Body of pancreas (tissue), 4 donors: ENCODE data around the gene SAFB2. TPM values are rescaled to one million over a fixed set of nuclear protein-coding genes. Genes with fewer than 3 reads are reported as not detected.

ENCODE experiments used
- ATAC-seq: fragments of 150-250 bp; one replicate; pipeline ENCODE4 v1.9.1; 2016
- DNase-seq, 4 donors: peaks; one replicate each; pipeline ENCODE4 v3.0.0-alpha.2; 2019
- H3K27ac ChIP-seq, 4 donors: fragments of 200-600 bp; sonication (generic); 1 replicate in 3 of 4; 2 replicates in 1 of 4; pipeline versions ENCODE4 v1.5.1 to v1.6.1; 2016 to 2019; ENCODE audit warnings: mild to moderate bottlenecking in 1 of 4, mixed read lengths in 1 of 4, moderate library complexity in 1 of 4
- H3K27me3 ChIP-seq, 2 donors: fragments of 200-600 bp; sonication (generic); one replicate each; pipeline ENCODE4 v1.6.0; 2016; ENCODE audit warnings: mild to moderate bottlenecking in 1 of 2
- H3K36me3 ChIP-seq, 2 donors: fragments of 200-600 bp; sonication (generic); replicated peaks in 1 of 2; 2 replicates each; pipeline ENCODE4 v1.5.1; 2016; ENCODE audit warnings: low read depth in 2 of 2; ENCODE audit not compliant: insufficient read depth in 1 of 2
- H3K4me1 ChIP-seq: fragments of 200-600 bp; sonication (generic); one replicate; pipeline ENCODE4 v1.6.0; 2016
- H3K4me3 ChIP-seq, 2 donors: fragments of 200-600 bp; sonication (generic); 1 replicate in 1 of 2; 2 replicates in 1 of 2; pipeline ENCODE4 v1.5.1; 2016 to 2019
- H3K9me3 ChIP-seq, 3 donors: fragments of 200-600 bp; sonication (generic); 1 replicate in 2 of 3; 2 replicates in 1 of 3; pipeline ENCODE4 v1.5.1; 2016
- CTCF ChIP-seq, 7 experiments: fragments of 450-650 bp in 4 of 7; fragments of 200-600 bp in 3 of 7; sonication (generic) in 3 of 7; IDR thresholded peaks; one replicate each; pipeline ENCODE4 v1.5.1; 2016 to 2019; ENCODE audit warnings: antibody characterized with exemption in 7 of 7
- POLR2A ChIP-seq, 3 donors: fragments of 450-650 bp; IDR thresholded peaks; one replicate each; pipeline ENCODE4 v1.6.1; 2016; ENCODE audit warnings: antibody characterized with exemption in 3 of 3, mild to moderate bottlenecking in 2 of 3
- whole genome bisulfite sequencing, 2 donors: methylation state at CpG; one replicate each; pipeline ENCODE4 v1.1.5; 2017; 5-methylcytosine and 5-hydroxymethylcytosine counted together
- intact Hi-C: fragments of 100-400 bp; cut with DNase I; formaldehyde crosslinking; loops from one replicate; pipeline ENCODE4 v1.15.1; 2023
- total RNA-seq, 2 donors: library from RNA; depleted of rRNA; stranded (reverse); fragments of >200 nt; gene quantifications; one replicate each; pipeline ENCODE4 v1.1.0, GENCODE V29; 2016

Gene SAFB2
- total RNA-seq, 2 donors from 2014 or later: 38.7 to 104 TPM

GRCh38 chr19:5587071-5587455 is 35.5 kb downstream of the SAFB2 start:
- H3K27me3 ChIP-seq: no peaks in the 10 kb centered on the region
- no peaks in the 10 kb centered on the region for H3K9me3 ChIP-seq
- intact Hi-C loops: loop anchor here (10.0 kb wide), 1 partner anchor 542 kb away; no protein-coding TSS in a partner anchor
- 87 to 92% methylated on average over 16 of the region's 16 CpGs for WGBS, 2 donors
- ATAC-seq (no peak), DNase-seq (no peak)
- H3K27ac ChIP-seq: no peak overlapping the region
- H3K36me3 ChIP-seq: peaks cover 4 to 31% of the 10 kb centered on the region in 2 donors
- TF ChIP-seq POLR2A (IDR thresholded peaks at IDR 0.05) (no peak), CTCF (IDR thresholded peaks at IDR 0.05) (no peak)
- peaks cover 10% of the 10 kb centered on the region for H3K4me1 ChIP-seq
- H3K4me3 ChIP-seq: no peak overlapping the region

DNA sequence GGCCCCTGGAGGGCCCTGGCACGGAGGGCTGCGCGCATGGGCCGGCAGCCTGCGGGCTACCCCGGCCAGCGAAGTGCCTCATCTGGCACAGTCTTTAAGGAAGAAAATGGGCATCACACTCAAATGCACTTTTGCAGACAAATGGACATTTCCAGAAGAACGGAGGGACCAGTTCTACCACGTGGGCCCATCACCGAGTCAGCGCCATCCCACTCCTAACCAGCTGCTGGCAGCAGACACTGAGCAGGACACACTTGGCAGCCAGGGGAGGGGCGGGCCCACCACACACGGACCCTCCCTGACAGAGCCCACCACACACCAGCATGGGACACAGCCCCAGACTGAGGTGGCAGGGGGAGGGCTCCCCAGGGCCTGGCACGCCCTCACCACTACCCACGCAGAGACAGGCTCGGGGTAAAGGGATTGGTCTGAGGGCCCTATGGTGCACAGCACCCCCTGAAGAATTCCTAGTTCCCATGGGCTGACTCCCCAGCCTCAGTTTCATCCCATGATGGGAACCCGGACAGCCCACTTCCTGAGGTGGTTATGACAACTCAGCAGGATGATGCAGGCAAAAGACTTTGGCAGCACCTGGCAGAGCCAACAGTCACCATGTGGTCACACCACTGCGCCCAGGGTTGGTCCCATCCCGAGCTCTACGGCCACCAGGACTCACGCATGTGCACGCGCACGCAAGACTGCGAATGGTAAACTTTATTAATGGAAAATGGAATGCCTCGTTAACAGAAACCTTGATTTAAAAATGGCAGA is 36.1 kb downstream of the SAFB2 start:
- peaks cover 2 to 28% of the 10 kb centered on the region in 2 donors for H3K36me3 ChIP-seq
- WGBS, 2 donors: 78 to 94% methylated on average over 10 to 26 of the region's 26 CpGs
- intact Hi-C loops: loop anchor here (10.0 kb wide), 1 partner anchor 542 kb away; no protein-coding TSS in a partner anchor
- H3K9me3 ChIP-seq: no peaks in the 10 kb centered on the region
- peak overlapping the region in 2 of 4 donors; percentile 66 to 69 for H3K27ac ChIP-seq
- no peaks in the 10 kb centered on the region for H3K27me3 ChIP-seq
- no peak overlapping the region for H3K4me3 ChIP-seq
- no peak for TF ChIP-seq CTCF (IDR thresholded peaks at IDR 0.05)
- TF ChIP-seq POLR2A (IDR thresholded peaks at IDR 0.05): no peak
- DNase-seq (no peak), ATAC-seq (no peak)
- peaks cover 10% of the 10 kb centered on the region for H3K4me1 ChIP-seq

- Histone ChIP-seq H3K4me1 (peaks cover 10% of the 10 kb centered on the region), H3K27ac (peak overlapping the region in 3 of 4 donors; percentile 40 to 69 (median 66)), H3K27me3 (no peaks in the 10 kb centered on the region), H3K4me3 (no peak overlapping the region), H3K36me3 (peaks cover 0 to 28% of the 10 kb centered on the region in 2 donors), H3K9me3 (no peaks in the 10 kb centered on the region)
- ATAC-seq (peak; percentile 43), DNase-seq (peak in 3 of 4 donors; percentile 39 to 48 (median 45))
- no peak for TF ChIP-seq POLR2A (IDR thresholded peaks at IDR 0.05)
- no peak for TF ChIP-seq CTCF (IDR thresholded peaks at IDR 0.05)
- intact Hi-C loops: loop anchor here (10.0 kb wide), 1 partner anchor 541 kb away; no protein-coding TSS in a partner anchor
- WGBS, 2 donors: 43 to 50% methylated on average over 7 to 28 of the region's 29 CpGs
Measured at GRCh38 chr19:5585461-5586299, 36.9 kb downstream of the SAFB2 start.

DNA sequence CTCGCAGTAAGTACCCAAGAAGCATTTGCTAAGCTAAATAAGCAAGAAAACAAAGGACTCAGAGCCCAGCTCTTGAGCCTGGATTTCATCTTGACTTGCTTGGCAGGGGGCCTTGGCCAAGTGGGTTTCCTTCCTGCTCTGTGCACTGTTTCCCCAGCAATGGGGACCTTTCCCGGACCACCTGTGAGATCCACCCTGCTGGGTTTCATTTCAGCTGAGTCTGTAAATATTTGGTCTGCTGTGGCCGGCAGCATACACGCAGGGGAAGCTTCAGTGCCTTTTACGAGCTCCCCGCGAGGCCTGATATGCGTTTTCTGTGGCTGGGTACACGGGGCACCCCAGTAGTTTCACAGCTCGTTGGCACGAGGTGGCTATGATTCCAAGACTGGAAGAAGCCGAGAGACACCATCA is 42.4 kb downstream of the SAFB2 start:
- H3K36me3 ChIP-seq: no peaks in the 10 kb centered on the region
- no peak overlapping the region for H3K4me3 ChIP-seq
- intact Hi-C loops: loop anchor here (10.0 kb wide), 1 partner anchor 535 kb away; no protein-coding TSS in a partner anchor
- no peaks in the 10 kb centered on the region for H3K27me3 ChIP-seq
- H3K9me3 ChIP-seq: no peaks in the 10 kb centered on the region
- H3K4me1 ChIP-seq: peaks cover 5% of the 10 kb centered on the region
- WGBS, 2 donors: 55 to 95% methylated on average over 3 to 12 of the region's 12 CpGs
- no peak overlapping the region for H3K27ac ChIP-seq
- no peak for ATAC-seq
- DNase-seq: no peak
- no peak for TF ChIP-seq CTCF (IDR thresholded peaks at IDR 0.05)
- TF ChIP-seq POLR2A (IDR thresholded peaks at IDR 0.05): no peak
